Measurements from ENCODE around the gene PRR12.
"Not testable (repeated sequence)": the region's sequence is repeated elsewhere in the genome, so short reads cannot be mapped to it uniquely, and the experiment has no call there.

The PRR12 gene

DNA sequence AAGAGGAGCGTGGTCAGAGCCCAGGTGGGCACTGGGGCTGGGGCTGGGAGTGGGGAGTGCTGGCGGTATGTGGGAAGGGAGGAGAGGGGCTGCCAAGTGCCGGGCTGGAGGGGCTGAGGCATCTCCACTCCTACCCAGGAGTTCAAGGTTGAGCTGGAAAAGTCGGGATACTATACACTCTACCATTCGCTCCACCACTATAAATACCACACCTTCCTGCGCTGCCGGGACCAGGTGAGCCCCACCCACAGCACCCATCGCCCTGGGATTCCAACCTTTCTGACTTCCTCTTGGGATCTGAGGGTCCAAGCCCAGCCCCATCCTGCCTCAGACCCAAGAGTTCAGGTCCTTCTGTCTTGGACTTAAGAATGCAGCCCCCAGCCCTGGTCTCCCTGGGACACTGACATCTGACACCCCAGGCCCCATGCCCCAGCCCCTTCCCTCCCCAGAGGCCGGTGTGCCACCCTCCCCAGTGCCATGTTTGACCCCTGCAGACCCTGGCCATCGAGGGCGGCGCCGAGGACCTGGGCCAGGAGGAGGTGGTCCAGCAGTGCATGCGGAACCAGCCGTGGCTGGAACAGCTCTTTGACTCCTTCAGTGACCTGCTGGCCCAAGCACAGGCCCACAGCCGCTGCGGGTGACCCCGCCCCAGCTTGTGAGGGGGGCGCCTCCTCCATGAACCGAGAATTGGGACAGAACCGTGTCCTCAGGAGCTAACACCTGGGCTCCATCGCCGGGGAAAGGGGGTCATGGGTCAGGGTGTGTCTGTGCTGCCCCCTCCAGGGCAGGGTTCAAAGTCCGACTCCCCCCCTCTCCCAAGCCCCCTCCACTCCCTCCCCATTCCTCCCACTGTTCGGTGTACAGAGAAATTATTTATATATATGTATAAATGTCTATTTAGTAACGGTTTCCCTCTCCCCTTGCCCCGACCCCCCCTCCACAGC lies 34.3 kb downstream of the PRR12 start:
- no peak for DNase-seq

DNA sequence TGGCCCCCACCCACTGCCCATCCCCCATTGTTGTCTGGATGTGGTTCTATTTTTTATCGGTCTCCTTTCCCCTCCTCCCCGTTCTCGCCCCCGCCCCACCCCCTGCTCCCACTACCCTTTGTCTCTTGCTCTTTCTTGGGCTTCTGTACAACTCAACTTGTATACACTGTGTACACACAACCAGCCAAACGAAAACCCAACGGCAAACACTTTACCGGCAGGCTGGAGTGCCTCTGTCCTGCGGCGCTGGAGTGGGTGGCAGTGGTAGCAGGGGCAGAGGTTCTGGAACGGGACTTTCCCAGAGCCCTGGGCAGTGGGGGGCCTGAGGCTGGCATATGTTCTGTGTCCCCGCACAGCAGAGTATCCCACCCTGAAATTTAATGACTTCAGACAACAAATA lies 35.2 kb downstream of the PRR12 start:
- DNase-seq: no peak

- DNase-seq: no peak
These were observed 38.7 kb downstream of the PRR12 start for GRCh38 chr19:49629659-49630058.

DNA sequence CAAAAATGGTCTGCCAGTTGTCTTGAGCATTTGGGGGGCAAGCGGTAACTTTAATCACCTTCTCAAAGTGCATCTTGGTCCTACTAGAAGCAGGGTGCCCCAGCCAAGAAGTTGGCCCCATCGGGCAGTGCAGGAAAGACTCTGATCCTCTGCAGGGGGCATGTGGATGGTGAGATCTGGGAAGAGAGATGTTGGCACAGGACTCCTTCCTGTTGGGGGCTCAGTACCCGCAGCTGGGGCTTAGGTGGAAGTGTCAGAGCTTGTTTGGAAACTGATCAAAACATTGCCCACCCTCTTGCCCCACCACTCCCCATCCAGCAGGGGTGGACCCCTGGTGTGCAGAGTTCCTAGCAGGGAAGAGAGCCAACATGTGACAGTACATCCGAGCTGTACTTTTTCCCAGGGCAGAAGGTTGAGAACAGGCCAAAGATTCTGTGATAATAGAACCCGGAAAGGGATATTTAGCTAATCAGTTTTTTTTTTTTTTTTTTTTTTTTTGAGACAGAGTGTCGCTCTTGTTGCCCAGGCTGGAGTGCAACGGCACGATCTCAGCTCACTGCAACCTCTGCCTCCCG lies 40.1 kb downstream of the PRR12 start:
- DNase-seq: no peak

DNA sequence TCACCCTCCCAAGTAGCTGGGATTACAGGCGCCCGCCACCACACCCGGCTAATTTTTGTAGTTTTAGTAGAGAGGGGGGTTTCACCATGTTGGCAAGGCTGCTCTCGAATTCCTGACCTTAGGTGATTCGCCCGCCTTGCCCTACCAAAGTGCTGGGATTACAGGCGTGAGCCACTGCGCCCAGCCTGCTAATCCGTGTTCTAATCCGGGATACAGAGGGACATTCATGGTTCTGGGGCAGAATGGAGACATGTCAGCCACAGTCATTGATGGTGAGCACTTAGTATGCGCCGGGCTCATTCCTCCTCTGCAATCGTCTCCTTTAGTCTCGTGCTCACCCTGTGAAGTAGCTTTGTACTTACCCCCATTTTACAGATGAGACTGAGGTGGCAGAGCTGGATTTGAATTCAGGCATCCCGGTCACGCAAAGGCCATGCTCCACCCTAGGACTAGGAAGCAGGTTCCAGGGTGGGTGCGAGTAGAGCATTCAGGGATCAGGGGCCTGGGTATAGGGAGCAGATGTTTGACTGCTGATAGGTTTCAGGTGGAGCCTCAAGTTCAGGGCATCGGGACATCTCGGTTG lies 40.7 kb downstream of the PRR12 start:
- no peak for DNase-seq

DNA sequence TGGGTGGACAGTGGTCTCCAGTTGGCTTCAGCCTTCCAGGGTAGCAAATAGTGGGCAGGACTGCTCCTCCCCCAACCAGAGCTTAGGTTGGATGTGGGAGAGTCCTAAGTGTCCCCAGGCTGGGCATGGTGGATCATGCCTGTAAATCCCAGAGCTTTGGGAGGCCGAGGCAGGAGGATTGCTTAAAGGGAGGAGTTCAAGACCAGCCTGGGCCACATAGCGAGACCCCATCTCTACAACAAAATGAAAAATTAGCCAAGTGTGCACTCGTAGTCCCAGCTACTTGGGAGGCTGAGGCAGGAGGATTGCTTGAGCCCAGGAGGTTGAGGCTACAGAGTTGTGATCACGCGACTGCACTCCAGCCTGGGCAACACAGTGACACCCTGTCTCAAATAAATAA lies 41.6 kb downstream of the PRR12 start:
- DNase-seq: no peak

GRCh38 chr19:49633273-49633672 lies 42.3 kb downstream of the PRR12 start:
- not testable (repeated sequence) for DNase-seq

GRCh38 chr19:49635530-49636232 lies 44.7 kb downstream of the PRR12 start:
- no peak for DNase-seq

DNA sequence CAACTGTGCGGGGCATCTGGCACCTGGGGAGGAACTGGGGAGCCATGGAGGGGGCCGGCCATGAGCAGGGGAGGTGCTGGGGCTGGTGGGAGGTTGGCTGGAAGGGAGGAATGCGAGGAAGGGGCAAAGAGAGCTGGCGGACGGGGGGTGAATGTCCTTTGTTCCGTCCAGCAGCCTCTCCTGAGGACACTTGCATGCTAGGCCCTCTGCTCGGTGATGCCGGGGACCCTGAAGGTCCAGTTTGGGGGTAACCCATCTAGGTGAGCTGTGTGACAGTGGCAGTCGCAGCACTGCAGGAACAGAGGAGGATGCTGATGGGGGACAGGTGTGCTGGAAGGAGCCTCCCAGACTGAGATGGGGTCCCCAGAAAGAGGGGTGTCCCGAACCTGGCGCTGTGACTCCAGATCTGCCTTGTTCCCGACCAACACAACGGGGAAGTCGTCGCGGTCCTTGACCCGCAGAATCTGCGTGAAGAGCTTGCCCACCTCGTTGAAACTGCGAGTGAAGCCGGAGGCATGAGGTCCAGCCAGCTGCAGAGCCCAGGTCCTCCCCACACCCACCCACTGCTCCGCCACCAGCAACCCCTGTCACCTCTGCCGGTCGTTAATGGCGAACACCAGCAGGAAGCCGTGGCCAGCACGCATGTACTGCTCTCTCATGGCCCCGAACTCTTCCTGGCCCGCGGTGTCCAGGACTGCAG lies 45.4 kb downstream of the PRR12 start:
- no peak for DNase-seq

- DNase-seq: no peak
These were observed 47.1 kb downstream of the PRR12 start for GRCh38 chr19:49637821-49638738.

DNA sequence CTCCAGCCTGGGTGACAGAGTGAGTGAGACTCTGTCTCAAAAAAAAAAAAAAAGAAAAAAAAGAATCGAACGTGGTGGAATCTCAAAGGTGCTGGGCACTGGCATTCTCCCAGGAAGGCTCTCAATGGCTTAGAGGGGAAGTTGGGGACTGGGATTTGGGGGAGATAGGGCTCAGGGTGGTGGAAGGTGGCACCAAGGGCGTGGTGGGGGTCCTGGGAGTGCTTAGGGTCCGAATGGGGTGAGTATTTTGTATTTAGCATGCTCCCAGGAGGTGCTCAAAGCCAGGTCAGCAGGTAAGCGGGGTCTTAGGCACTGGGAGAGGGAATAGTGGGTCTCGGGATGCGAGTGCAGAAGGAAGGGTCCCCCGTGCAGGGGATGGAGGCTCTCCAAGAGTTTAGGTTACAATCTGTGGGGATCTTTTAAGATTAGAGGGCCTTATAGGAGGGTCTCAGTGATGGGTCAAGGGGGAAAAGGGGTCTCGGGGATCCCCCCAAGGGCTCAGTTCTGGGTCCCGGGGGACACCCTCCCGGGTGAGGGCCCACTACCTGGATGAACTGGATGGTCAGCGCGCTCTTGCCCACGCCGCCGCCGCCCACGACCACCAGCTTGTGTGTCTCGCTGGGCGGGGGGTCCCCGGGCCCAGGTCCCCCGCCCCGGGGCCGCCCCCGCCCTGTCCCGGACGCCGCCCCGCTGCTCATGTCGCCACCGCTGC lies 48.6 kb downstream of the PRR12 start:
- DNase-seq: no peak

DNA sequence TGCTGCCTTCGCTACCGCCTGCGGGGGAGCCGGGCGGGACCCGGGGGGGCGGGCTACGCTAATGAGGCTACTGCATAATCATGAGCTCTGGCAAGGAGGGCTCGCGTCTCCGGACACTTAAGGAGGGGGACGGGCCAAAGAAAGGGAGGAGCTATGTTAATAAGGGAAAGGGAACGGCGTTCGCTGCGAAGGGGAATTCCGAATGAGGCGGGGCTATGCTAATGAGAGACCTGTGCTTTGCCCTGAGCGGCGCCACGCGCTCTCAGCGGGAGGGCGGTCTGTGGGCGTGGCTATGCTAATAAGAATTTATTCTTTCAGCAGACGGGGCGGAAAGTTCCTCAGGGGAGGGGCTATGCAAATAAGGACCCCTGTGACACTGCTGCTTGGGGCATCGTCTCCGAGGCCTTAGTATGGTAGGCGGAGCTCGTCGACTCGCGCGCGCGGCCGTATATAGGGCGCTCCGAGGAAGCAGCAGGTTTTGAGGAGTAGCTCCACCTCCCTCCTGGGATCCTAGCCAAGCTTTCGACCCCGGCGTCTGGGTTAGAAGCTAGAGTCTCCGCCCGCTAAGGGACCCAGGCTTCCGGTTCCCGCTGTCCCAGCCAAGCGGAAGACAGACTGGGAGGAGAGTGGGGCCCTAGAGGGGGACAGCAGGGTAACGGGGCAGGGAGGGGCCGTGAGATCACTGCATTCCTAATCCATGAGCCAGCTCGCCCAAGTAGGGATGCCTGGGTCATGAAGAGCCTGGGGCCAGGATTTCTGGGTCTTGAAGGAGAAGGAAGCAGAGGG lies 49.3 kb downstream of the PRR12 start, which contains the start of gene RRAS:
Gene RRAS, minus strand, starts transcription at position 31 of the 786 bp plus-strand sequence. CDS start 45 bp downstream, outside the sequence.
- DNase-seq: peak; percentile 100

GRCh38 chr19:49641688-49642491 lies 50.9 kb downstream of the PRR12 start, which contains the start of gene SCAF1:
SCAF1 (plus strand) TSS chr19:49642209; CDS start chr19:49645027, 2,818 bp downstream.
- peak; percentile 100 for DNase-seq

DNA sequence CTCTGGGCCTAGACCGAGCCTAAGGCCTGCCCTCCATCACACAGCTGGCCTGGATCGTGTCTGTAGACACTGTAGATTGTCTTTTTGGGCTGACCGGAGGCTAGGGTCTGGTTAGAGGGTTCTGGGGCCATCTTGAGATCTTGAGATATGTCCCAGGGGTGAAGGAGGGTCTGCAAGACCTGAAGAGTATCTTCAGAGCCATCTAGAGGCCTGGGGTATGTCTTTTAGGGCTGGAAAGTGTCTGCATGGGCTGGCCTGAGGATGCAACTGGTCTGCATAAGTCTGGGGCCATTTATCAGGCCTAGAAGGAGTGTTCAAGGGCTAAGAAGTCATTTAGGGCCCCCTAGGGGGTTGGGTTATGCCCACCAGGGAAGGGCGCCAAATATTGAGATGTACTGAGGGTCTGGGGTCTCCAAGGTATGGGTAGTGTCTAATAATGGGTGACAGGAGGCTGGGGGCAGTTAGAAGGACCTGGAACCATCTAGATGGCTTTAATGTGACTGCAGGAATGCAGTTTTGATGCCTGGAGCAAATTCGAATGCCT lies 51.6 kb downstream of the PRR12 start:
- DNase-seq: no peak

- peak; percentile 84 for DNase-seq
These were observed 52.5 kb downstream of the PRR12 start for GRCh38 chr19:49643466-49643865.

- no peak for DNase-seq
These were observed 54.6 kb downstream of the PRR12 start for GRCh38 chr19:49645592-49645991.

GRCh38 chr19:49645995-49646394 lies 55.0 kb downstream of the PRR12 start:
- DNase-seq: no peak

DNA sequence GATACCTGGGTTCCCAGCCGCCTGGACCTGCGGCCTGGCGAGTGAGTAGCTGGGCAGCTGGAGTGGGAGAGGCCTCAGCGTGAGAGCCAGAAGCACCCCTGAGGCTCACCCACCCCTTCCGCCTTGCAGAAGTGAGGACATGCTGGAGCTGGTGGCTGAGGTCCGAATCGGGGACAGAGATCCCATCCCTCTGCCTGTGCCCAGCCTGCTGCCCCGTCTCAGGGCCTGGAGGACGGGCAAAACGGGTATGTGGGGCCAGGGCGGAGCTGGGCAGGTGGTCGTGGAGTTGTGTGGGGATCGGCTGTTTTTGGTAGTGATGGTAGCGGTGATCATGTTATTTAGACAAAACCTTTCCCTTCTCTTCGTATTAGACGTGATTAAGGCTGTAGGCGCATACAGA lies 55.6 kb downstream of the PRR12 start:
- DNase-seq: no peak
